ENCODE measurements around the gene MT1A.

- TF ChIP-seq CTCF (IDR thresholded peaks at IDR 0.05; ENCODE audit: poor library complexity), result no peak
- TF ChIP-seq EZH2phosphoT487 (IDR thresholded peaks at IDR 0.05; ENCODE audit: low read depth, severe bottlenecking, unreplicated experiment), result no peak
Measured at GRCh38 chr16:56625140-56625942, 13.1 kb upstream of the MT1A start, which contains the start of gene MT1E.
